Activated CD8-positive, alpha-beta T cell treated with anti-CD3 and anti-CD28 coated beads for 36 hours (primary cell): Measurements from ENCODE around the gene CDK19. TPM values are rescaled to one million over a fixed set of nuclear protein-coding genes. Genes with fewer than 3 reads are reported as not detected.

Experiments used
- ATAC-seq: fragments of 200-7000 bp; cut with Tn5 transposase; one replicate; pipeline ENCODE4 v1.10.0; 2021; ENCODE audit warnings: mild to moderate bottlenecking, moderate library complexity
- CTCF ChIA-PET: fragments of 350-600 bp; sonication (Branson Sonifier 250); formaldehyde crosslinking; loops from one replicate; lab custom pipeline; 2021; ENCODE audit warnings: antibody characterized with exemption; lab: Charles Lee
- POLR2A ChIA-PET: fragments of 350-600 bp; sonication (Branson Sonifier 250); formaldehyde crosslinking; loops from one replicate; lab custom pipeline; 2021; ENCODE audit warnings: antibody characterized with exemption; lab: Charles Lee
- DNase-seq: peaks from one replicate; pipeline ENCODE4 v3.0.0-alpha.2; 2020
- H3K27ac Mint-ChIP-seq: one replicate; pipeline ENCODE4 v1.8.0; 2021; ENCODE audit warnings: mild to moderate bottlenecking, mixed read lengths
- H3K27me3 Mint-ChIP-seq: one replicate; pipeline ENCODE4 v1.8.0; 2021; ENCODE audit warnings: mixed read lengths
- H3K36me3 Mint-ChIP-seq: one replicate; pipeline ENCODE4 v1.8.0; 2021; ENCODE audit warnings: low read depth, mixed read lengths
- H3K4me1 Mint-ChIP-seq: one replicate; pipeline ENCODE4 v1.8.0; 2021; ENCODE audit warnings: low read depth, mixed read lengths
- H3K4me3 Mint-ChIP-seq: one replicate; pipeline ENCODE4 v1.8.0; 2021; ENCODE audit warnings: mild to moderate bottlenecking, moderate library complexity, mixed read lengths
- H3K9me3 Mint-ChIP-seq: one replicate; pipeline ENCODE4 v1.8.0; 2021; ENCODE audit warnings: mixed read lengths
- CTCF ChIP-seq: fragments of 200-600 bp; IDR thresholded peaks from one replicate; pipeline ENCODE4 v1.8.0; 2022; ENCODE audit warnings: antibody characterized with exemption, mild to moderate bottlenecking
- intact Hi-C: fragments of 100-400 bp; cut with micrococcal nuclease; formaldehyde crosslinking; loops from one replicate; pipeline ENCODE4 v1.10.0; 2022
- total RNA-seq, 2 experiments: library from RNA; stranded (reverse); gene quantifications; one replicate each; pipeline ENCODE4 v1.2.3, GENCODE V29; 2021

Gene CDK19
- total RNA-seq, 2 experiments from 2014 or later = 11.8 to 13.1 TPM

GRCh38 chr6:110714143-110714542 lies 101.1 kb downstream of the CDK19 start:
- POLR2A ChIA-PET = no interaction called here
- Mint-ChIP-seq H3K9me3 (no peaks in the 10 kb centered on the region), H3K36me3 (no peaks in the 10 kb centered on the region), H3K27ac (no peak overlapping the region), H3K4me1 (peaks cover 3% of the 10 kb centered on the region), H3K4me3 (no peak overlapping the region), H3K27me3 (no peaks in the 10 kb centered on the region)
- CTCF ChIA-PET = interaction anchor here (1.3 kb wide), 1 partner anchor 32 kb away, joined by 4 read pairs; no protein-coding TSS in a partner anchor
- intact Hi-C loops = no loop called here
- no peak for ATAC-seq
- no peak for DNase-seq
- no peak for TF ChIP-seq CTCF

- no peak overlapping the region for H3K27ac Mint-ChIP-seq
- no peak overlapping the region for H3K4me3 Mint-ChIP-seq
- ChIA-PET CTCF (no interaction called here), POLR2A (no interaction called here)
- no peak for TF ChIP-seq CTCF
- intact Hi-C loops = no loop called here
- no peaks in the 10 kb centered on the region for H3K9me3 Mint-ChIP-seq
- no peak for ATAC-seq
- no peaks in the 10 kb centered on the region for H3K27me3 Mint-ChIP-seq
- H3K4me1 Mint-ChIP-seq = no peaks in the 10 kb centered on the region
- H3K36me3 Mint-ChIP-seq = no peaks in the 10 kb centered on the region
- DNase-seq = no peak
Observed at GRCh38 chr6:110712238-110712637, 103.0 kb downstream of the CDK19 start.

GRCh38 chr6:110710115-110710514 lies 105.2 kb downstream of the CDK19 start:
- Mint-ChIP-seq H3K4me3 (no peak overlapping the region), H3K36me3 (no peaks in the 10 kb centered on the region), H3K27me3 (no peaks in the 10 kb centered on the region), H3K4me1 (no peaks in the 10 kb centered on the region), H3K9me3 (no peaks in the 10 kb centered on the region), H3K27ac (no peak overlapping the region)
- CTCF ChIA-PET = interaction anchor here (0.5 to 2.5 kb wide), 3 partner anchors 28 to 282 kb away, joined by 3 to 9 read pairs (median 5); no protein-coding TSS in a partner anchor
- TF ChIP-seq CTCF = no peak
- ATAC-seq (no peak), DNase-seq (no peak)
- intact Hi-C loops = no loop called here
- POLR2A ChIA-PET = no interaction called here

- POLR2A ChIA-PET = no interaction called here
- H3K9me3 Mint-ChIP-seq = no peaks in the 10 kb centered on the region
- DNase-seq = no peak
- H3K4me1 Mint-ChIP-seq = no peaks in the 10 kb centered on the region
- CTCF ChIA-PET = interaction anchor here (1.3 to 2.5 kb wide), 2 partner anchors 22 to 26 kb away, joined by 3 to 9 read pairs; no protein-coding TSS in a partner anchor
- H3K27ac Mint-ChIP-seq = no peak overlapping the region
- no peak for ATAC-seq
- H3K4me3 Mint-ChIP-seq = no peak overlapping the region
- H3K36me3 Mint-ChIP-seq = no peaks in the 10 kb centered on the region
- intact Hi-C loops = no loop called here
- no peak for TF ChIP-seq CTCF
- H3K27me3 Mint-ChIP-seq = no peaks in the 10 kb centered on the region
Observed at GRCh38 chr6:110708295-110708950, 106.8 kb downstream of the CDK19 start.

GRCh38 chr6:110705543-110705942 lies 109.7 kb downstream of the CDK19 start:
- intact Hi-C loops = no loop called here
- ATAC-seq (no peak), DNase-seq (no peak)
- TF ChIP-seq CTCF = no peak
- Mint-ChIP-seq H3K4me1 (peaks cover 3% of the 10 kb centered on the region), H3K27me3 (no peaks in the 10 kb centered on the region), H3K4me3 (no peak overlapping the region), H3K27ac (no peak overlapping the region), H3K36me3 (no peaks in the 10 kb centered on the region), H3K9me3 (no peaks in the 10 kb centered on the region)
- ChIA-PET POLR2A (no interaction called here), CTCF (no interaction called here)
